HL-60 (cell line): ENCODE data around the gene MYO10.

Source experiments
- DNase-seq, 2 experiments: peaks; one replicate each; pipeline ENCODE4 v3.0.0-alpha.2; 2010 to 2020; ENCODE audit warnings: low read depth in 1 of 2, low spot score in 1 of 2
- H3K27ac ChIP-seq: fragments of 250-450 bp; sonication (Bioruptor Pico); replicated peaks from 2 replicates; pipeline ENCODE4 v1.5.1; 2020; ENCODE audit warnings: mild to moderate bottlenecking, moderate library complexity
- H3K27me3 ChIP-seq: fragments of 250-450 bp; sonication (Bioruptor Pico); 2 replicates; pipeline ENCODE4 v1.5.1; 2021; ENCODE audit warnings: mild to moderate bottlenecking, moderate library complexity; ENCODE audit not compliant: insufficient read depth, poor library complexity, severe bottlenecking
- H3K4me3 ChIP-seq: replicated peaks from 2 replicates; pipeline ENCODE4 v1.5.1; 2011; ENCODE audit warnings: mild to moderate bottlenecking, control low read depth, low read length; ENCODE audit not compliant: insufficient read depth
- CTCF ChIP-seq: IDR thresholded peaks from one replicate; pipeline ENCODE4 v1.5.1; 2011; ENCODE audit warnings: low read length, control low read depth, inconsistent platforms; ENCODE audit not compliant: insufficient read depth
- GABPA ChIP-seq: IDR thresholded peaks from 2 replicates; pipeline ENCODE4 v1.6.1; 2012; ENCODE audit warnings: low read depth
- POLR2AphosphoS5 ChIP-seq: IDR thresholded peaks from 2 replicates; pipeline ENCODE4 v1.6.1; 2012; ENCODE audit warnings: low read depth
- SPI1 ChIP-seq: IDR thresholded peaks from 2 replicates; pipeline ENCODE4 v1.6.1; 2012; ENCODE audit warnings: low read depth, mild to moderate bottlenecking, borderline replicate concordance
- TF ChIP-seq, protein P1 (sequence below): IDR thresholded peaks from 2 replicates; pipeline ENCODE4 v1.6.1; 2012; ENCODE audit warnings: low read depth; ENCODE audit not compliant: insufficient replicate concordance

The MYO10 gene

DNA sequence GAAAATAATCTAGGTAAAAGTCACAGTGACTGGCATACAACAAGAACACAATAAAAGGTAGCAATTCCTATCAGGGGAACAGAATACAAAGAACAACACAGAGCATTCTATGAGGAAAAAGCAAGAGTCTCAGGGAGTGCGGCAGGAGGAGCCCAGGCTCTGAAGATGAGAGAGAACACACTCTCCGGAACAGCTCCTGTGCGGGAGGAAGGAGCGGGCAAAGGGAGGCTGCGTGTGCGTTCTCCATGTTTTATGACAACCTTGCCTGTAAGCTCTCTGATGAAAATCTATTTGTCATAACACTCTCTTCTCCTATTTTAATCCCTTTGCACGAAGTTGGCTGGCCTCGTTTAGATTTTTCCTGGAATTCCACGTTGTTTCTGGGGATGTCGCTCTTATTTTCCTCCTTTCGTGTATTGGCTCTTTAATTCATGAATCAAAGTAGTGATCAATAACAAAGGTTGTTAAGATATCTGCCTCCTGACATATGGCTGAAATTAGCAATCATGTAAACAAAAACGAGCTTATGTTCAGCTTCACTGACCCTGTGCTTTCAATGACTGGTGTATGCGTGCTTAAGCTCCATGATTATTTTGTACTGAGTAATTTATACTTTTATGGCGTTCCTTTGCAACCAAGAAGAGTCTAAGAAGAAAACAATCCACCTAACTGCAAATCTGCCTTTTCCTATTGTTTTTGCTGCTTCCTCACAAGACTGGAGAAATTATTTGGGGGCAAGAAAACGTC is 109.5 kb downstream of the MYO10 start:
- no peak overlapping the region for H3K4me3 ChIP-seq
- DNase-seq: no peak
- TF ChIP-seq POLR2AphosphoS5: no peak
- TF ChIP-seq, protein P1, sequence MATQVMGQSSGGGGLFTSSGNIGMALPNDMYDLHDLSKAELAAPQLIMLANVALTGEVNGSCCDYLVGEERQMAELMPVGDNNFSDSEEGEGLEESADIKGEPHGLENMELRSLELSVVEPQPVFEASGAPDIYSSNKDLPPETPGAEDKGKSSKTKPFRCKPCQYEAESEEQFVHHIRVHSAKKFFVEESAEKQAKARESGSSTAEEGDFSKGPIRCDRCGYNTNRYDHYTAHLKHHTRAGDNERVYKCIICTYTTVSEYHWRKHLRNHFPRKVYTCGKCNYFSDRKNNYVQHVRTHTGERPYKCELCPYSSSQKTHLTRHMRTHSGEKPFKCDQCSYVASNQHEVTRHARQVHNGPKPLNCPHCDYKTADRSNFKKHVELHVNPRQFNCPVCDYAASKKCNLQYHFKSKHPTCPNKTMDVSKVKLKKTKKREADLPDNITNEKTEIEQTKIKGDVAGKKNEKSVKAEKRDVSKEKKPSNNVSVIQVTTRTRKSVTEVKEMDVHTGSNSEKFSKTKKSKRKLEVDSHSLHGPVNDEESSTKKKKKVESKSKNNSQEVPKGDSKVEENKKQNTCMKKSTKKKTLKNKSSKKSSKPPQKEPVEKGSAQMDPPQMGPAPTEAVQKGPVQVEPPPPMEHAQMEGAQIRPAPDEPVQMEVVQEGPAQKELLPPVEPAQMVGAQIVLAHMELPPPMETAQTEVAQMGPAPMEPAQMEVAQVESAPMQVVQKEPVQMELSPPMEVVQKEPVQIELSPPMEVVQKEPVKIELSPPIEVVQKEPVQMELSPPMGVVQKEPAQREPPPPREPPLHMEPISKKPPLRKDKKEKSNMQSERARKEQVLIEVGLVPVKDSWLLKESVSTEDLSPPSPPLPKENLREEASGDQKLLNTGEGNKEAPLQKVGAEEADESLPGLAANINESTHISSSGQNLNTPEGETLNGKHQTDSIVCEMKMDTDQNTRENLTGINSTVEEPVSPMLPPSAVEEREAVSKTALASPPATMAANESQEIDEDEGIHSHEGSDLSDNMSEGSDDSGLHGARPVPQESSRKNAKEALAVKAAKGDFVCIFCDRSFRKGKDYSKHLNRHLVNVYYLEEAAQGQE: no peak
- no peak for TF ChIP-seq SPI1
- TF ChIP-seq GABPA: no peak
- no peak for TF ChIP-seq CTCF

GRCh38 chr5:16819522-16820167 is 116.4 kb downstream of the MYO10 start:
- TF ChIP-seq SPI1: no peak
- no peak for TF ChIP-seq GABPA
- no peak for TF ChIP-seq CTCF
- TF ChIP-seq POLR2AphosphoS5: no peak
- TF ChIP-seq, protein P1: no peak
- Histone ChIP-seq H3K4me3 (no peak overlapping the region), H3K27ac (no peak overlapping the region), H3K27me3 (no peaks in the 10 kb centered on the region)
- DNase-seq: no peak

More for the DNA sequence above, 109.5 kb downstream of the MYO10 start:
- no peak overlapping the region for H3K27ac ChIP-seq
- no peaks in the 10 kb centered on the region for H3K27me3 ChIP-seq

- no peak overlapping the region for H3K27ac ChIP-seq
- DNase-seq: no peak
Observed at GRCh38 chr5:16815432-16815831, 120.7 kb downstream of the MYO10 start.

More at GRCh38 chr5:16815432-16815831, 120.7 kb downstream of the MYO10 start:
- no peak for TF ChIP-seq GABPA
- TF ChIP-seq POLR2AphosphoS5: no peak
- TF ChIP-seq, protein P1: no peak
- TF ChIP-seq CTCF: no peak
- Histone ChIP-seq H3K27me3 (no peaks in the 10 kb centered on the region), H3K4me3 (no peak overlapping the region)
